Heart left ventricle (tissue), 13 donors: ENCODE results near the gene FGD3.

Experiments
- POLR2A ChIP-seq, 2 donors: fragments of 450-650 bp; IDR thresholded peaks; one replicate each; pipeline ENCODE4 v1.6.1; 2017; ENCODE audit warnings: antibody characterized with exemption in 2 of 2, mild to moderate bottlenecking in 2 of 2, moderate library complexity in 2 of 2
- TF ChIP-seq, protein P1 (sequence below), 12 donors: fragments of 200-600 bp; sonication (generic) in 4 of 12; IDR thresholded peaks; one replicate each; pipeline versions ENCODE4 v1.5.0 to v1.8.0; 2018 to 2022; ENCODE audit warnings: antibody characterized with exemption in 12 of 12, mild to moderate bottlenecking in 5 of 12
- donor health status: ischemic (EF 13 %, LVEDD 7.1; RV severe dilation, severe dysfunction).
- donor health status: DM: no; HTN: yes; CAD: no.
- donor health status: DM: no; HTN: no; CAD: no.
- donor health status: ischemic (EF 25% LVEDD 6.9; RV normal size, moderate dysfunction).
- donor health status: ischemic (EF 25% LVEDD 5.7; RV mildly dilated, moderate dysfunction).
- donor health status: ischemic (EF 35%, LVEDD 5.7; RV mildly dilated, moderate dysfunction).
- donor health status: nonischemic (EF 11% LVEDD 7.7; RV severe dilation, severe dysfunction).
- donor health status: DM: yes; HTN: yes; CAD: no.
- donor health status: PGD.
- donor health status: ischemic (EF 29% LVEDD 5.4; RV normal size, mild dysfunction).
- donor health status: nonischemic (EF 23%, LVEDD 6.1; RV moderate dilation, normal function).

DNA sequence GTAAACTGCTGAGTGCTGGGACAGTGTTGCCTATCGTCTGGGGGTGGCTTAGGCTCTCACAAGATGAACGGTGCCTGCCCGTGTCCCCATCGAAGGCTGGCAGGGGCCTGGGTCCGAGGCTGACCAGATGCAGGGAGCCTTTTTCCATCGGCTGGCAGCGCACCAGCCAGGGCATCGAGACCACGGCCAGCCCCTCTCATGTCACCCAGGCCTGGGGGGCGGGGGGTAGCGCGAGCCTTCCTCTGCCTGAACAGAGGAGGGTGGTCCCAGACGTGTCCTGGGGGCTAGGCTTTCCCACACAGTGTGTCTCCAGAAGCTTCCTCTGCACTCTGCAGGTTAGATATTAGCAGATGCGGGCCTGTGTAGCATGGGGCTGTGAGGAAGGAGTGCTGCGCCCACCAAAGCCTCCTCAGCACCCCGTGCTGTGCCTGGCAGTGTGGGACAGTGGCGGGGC is 17.3 kb downstream of the FGD3 start:
- TF ChIP-seq, protein P1, sequence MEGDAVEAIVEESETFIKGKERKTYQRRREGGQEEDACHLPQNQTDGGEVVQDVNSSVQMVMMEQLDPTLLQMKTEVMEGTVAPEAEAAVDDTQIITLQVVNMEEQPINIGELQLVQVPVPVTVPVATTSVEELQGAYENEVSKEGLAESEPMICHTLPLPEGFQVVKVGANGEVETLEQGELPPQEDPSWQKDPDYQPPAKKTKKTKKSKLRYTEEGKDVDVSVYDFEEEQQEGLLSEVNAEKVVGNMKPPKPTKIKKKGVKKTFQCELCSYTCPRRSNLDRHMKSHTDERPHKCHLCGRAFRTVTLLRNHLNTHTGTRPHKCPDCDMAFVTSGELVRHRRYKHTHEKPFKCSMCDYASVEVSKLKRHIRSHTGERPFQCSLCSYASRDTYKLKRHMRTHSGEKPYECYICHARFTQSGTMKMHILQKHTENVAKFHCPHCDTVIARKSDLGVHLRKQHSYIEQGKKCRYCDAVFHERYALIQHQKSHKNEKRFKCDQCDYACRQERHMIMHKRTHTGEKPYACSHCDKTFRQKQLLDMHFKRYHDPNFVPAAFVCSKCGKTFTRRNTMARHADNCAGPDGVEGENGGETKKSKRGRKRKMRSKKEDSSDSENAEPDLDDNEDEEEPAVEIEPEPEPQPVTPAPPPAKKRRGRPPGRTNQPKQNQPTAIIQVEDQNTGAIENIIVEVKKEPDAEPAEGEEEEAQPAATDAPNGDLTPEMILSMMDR (IDR thresholded peaks at IDR 0.05), result no peak
- TF ChIP-seq POLR2A (IDR thresholded peaks at IDR 0.05), result no peak
